Effector CD4-positive, alpha-beta T cell (primary cell): Measurements from ENCODE around the gene KCTD12.
"Not testable (repeated sequence)": the region's sequence is repeated elsewhere in the genome, so short reads cannot be mapped to it uniquely, and the experiment has no call there.

Experiments used
- DNase-seq: peaks from one replicate; pipeline ENCODE4 v3.0.0-alpha.2; 2020
- total RNA-seq: gene quantifications from one replicate; lab custom pipeline; 2026; lab: John Stamatoyannopoulos, UW

The KCTD12 gene
- total RNA-seq, result 13.7 reads per million, percentile 38 among the genes with 10 or more reads in this experiment

DNA sequence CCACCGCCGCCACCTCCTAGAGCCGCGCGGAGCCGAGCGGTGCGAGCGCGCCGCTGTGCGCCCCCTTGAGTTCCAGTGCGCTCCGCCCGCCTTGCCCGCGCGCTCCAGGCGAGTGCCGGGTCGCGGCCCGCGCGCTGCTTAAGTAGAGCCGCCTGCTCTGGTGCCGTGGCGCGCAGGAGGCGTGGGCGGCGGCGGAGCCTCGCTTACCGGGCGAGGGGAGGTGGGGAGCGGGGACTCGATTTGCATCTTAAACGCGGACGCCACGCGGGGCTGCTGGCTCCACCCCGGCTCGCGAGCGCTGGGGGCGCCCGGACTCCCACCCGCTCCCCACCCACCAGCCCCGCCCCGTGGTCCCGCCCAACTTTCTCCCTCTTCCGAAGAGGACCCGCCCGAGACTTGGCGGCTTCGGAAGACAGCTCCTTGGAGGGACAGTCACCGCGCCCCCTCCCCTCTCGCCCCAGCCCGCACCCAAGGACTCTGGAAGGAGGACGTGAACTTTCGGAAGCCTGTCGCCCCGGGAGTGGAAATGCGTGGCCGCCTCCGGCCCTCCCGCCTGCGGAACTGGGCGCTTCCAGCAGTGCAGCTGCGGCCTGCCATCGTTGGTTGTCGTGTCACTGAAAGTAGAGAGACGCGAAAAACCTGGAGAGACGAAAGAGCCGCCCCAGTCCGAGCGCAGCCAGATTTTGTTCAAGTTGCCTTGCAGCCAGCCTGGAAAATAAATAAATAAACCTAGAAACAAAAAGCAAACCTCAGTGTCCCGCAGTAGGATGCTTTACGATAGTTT, at the start of gene KCTD12:
Gene KCTD12, minus strand, starts transcription at position 114 of the 784 bp plus-strand sequence. CDS start 257 bp downstream, outside the sequence.
- peak; percentile 65 for DNase-seq

DNA sequence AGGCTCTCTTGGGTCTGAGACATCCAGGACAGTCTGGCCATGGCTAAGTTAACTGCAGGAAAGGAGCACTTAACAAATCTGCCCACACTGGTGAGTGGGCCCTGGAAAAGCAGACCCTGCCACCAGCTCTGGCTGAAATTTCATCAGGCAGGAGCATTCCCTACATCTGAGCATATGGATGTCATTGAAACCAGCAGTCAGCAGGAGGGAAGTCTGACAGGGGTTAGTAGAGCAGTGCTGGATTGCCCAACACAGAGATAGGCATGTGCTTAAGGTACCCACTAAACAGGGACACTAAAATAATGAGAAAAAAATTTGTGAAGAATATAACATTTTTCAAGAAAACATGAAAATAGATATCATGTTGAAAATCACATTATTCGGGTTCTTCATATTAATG, 48.5 kb upstream of the KCTD12 start:
- DNase-seq, result no peak

GRCh38 chr13:76932076-76932475, 45.9 kb upstream of the KCTD12 start:
- no peak for DNase-seq

GRCh38 chr13:76929851-76930374, 43.7 kb upstream of the KCTD12 start:
- DNase-seq, result no peak

DNA sequence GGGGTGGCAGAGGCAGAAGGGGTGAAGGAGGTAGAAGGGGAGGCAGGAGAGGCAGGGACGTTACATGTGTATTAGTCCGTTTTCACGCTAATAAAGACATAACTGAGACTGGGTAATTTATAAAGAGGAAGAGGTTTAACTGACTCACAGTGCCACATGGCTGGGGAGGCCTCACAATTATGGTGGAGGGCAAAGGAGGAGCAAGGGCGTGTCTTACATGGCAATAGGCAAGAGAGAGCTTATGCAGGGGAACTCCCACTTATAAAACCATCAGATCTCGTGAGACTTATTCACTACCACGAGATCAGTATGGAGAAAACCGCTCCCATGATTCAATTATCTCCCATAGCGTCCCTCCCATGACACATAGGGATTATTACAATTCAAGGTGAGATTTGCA, 43.1 kb upstream of the KCTD12 start:
- no peak for DNase-seq

DNA sequence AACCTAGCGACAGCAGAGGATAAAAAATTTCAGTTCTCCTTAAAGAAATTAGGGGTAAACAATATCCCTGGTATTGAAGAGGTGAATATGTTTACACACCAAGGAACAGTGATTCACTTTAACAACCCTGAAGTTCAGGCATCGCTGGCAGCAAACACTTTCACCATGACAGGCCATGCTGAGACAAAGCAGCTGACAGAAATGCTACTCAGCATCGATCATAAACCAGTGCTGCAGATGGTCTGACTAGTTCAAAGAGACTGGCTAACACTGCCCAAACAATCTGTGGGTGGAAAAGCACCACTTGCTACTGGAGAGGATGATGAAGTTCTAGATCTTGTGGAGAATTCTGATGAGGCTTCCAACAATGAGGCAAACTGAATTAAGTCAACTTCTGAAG, 42.3 kb upstream of the KCTD12 start:
- no peak for DNase-seq

GRCh38 chr13:76927955-76928354, 41.8 kb upstream of the KCTD12 start:
- no peak for DNase-seq

DNA sequence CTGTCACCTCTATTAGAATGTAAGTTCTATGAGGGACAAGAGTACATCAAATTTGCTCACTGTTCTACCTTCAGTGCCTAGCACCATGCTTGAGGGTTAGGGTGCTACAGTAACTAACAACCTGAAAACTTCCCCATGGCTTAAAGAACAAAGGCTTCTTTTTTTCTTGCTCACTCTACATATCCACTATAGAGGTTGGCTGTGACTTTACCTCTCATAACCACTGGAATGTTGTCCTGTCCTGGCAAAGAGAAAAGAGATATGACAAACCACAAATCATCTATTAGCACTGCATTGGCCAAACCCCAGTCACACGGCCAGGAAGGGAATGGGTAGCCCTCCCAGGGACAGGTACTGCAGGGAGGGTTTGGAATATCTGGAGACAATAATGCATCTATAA, 38.9 kb upstream of the KCTD12 start:
- DNase-seq, result no peak

DNA sequence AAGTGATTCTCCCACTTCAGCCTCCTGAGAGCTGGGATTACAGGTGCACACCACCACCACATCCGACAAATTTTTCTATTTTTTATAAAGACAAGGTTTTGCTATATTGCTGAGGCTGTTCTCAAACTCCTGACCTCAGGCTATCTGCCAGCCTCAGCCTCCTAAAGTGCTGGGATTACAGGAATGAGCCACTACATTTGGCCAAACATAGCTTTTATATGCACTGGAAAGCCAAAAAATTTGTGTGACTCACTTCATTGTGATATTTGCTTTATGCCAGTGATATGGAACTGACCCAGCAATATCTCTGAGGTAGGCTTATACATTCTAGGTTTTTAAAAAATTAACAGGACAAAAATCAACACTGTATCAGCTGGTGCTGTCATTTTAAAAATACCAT, 35.3 kb upstream of the KCTD12 start:
- no peak for DNase-seq

GRCh38 chr13:76917755-76918481, 31.7 kb upstream of the KCTD12 start:
- not testable (repeated sequence) for DNase-seq

- no peak for DNase-seq
Observed at GRCh38 chr13:76917095-76917494, 30.9 kb upstream of the KCTD12 start.

- DNase-seq, result no peak
Observed at GRCh38 chr13:76913898-76914297, 27.7 kb upstream of the KCTD12 start.

DNA sequence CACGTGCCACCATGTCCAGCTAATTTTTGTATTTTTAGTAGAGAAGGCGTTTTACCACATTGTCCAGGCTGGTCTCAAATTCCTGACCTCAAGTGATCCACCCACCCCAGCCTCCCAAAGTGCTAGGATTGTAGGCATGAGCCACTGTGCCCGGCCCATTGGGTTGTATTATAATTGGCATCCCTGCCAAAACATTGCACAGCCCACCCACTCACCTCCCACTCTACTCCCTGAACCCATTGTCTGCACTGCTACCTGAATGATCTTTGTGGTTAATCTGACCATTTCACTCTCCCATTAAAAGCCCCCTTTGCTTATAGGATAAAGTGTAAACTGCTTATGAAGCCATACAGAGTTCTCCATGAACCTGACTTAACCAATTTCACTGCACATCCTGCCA, 26.3 kb upstream of the KCTD12 start:
- no peak for DNase-seq

- DNase-seq, result no peak
Observed at GRCh38 chr13:76904507-76904906, 18.3 kb upstream of the KCTD12 start.

- DNase-seq, result peak; percentile 53
Observed at GRCh38 chr13:76903544-76904162, 17.4 kb upstream of the KCTD12 start.

DNA sequence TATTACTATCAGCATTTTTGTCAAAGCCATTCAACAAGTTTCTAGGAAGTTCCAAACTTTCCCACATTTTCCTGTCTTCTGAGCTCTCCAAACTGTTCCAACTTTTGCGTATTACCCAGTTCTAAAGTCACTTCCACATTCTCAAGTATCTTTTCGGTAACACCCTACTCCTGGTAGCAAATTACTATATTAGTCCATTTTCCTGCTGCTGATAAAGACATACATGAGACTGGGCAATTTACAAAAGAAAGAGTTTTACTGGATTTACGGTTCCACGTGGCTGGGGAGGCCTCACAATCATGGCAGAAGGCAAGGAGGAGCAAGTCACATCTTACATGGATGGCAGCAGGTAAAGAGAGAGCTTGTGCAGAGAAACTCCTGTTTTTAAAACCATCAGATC, 12.9 kb upstream of the KCTD12 start:
- DNase-seq, result not testable (repeated sequence)

DNA sequence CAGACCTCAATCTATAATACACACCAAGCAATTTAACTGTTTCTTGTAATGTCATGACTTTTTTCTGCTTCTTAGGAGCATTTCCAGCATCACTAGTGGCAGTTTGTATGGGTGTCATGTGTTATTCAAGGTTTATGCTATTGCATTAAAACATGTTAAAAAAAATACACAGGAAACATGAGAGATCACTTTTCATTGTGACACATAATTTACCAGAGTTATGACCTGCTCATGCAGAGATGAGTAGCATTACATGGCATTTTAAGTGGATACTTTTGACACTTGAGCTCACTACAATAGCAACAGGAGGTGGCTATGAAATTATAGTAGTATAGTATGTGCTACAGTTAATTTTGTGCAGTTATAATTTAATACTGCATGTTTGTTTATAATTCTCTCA, 11.0 kb upstream of the KCTD12 start:
- not testable (repeated sequence) for DNase-seq

DNA sequence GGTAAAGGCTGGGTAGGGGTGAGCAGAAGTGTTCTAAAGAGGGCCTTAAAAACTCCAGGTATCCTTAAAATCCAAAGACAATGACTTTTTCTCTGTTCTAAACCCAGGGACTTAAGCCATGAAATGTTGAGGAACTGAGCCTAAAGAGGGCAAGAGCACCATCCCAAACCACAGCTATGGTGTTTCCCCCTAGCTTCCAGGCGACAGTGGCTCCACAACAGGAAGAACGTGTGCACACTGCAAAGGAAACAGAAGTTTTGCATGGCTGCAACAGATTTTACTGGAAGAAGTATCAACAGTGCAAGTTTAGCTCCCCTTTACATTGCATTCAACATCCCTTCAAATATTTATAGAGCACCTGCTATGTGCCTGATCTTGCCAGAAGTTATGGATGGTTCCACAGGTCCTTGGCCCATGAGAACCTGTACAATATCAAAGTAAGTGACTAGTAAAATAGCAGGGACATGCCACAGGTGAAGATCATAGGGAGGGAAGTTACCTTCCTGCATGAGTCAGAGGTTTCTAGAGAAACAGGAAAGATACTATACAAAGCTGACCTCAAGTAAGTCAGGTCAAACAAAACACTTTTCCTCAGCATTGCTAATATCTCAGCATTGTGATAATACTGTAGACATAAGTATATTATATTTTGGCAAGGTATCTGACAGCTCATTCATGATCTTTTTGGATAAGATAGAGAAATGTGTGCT, 8.4 kb upstream of the KCTD12 start:
- no peak for DNase-seq

DNA sequence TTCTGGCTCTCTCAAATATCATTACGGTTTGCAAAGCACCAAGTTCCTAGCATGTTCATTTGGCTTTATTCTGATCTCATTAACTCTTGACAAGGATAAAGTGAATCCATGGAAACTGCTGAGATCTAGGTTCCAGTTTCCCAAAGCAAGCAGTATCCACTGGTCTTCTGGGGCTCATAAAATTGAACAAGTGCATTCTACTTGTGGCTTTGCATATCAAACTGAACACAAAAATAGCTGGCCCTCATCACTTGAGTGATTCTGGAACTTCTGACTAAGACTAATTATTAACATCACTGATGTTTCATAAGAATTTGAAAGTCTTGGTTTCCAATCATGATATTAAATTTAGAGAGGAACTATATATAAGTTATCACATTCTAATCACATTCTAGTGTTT, 6.3 kb upstream of the KCTD12 start:
- no peak for DNase-seq

GRCh38 chr13:76890021-76890420, 3.8 kb upstream of the KCTD12 start:
- no peak for DNase-seq

GRCh38 chr13:76889254-76889653, 3.0 kb upstream of the KCTD12 start:
- DNase-seq, result no peak

GRCh38 chr13:76888421-76888820, 2.2 kb upstream of the KCTD12 start:
- no peak for DNase-seq

DNA sequence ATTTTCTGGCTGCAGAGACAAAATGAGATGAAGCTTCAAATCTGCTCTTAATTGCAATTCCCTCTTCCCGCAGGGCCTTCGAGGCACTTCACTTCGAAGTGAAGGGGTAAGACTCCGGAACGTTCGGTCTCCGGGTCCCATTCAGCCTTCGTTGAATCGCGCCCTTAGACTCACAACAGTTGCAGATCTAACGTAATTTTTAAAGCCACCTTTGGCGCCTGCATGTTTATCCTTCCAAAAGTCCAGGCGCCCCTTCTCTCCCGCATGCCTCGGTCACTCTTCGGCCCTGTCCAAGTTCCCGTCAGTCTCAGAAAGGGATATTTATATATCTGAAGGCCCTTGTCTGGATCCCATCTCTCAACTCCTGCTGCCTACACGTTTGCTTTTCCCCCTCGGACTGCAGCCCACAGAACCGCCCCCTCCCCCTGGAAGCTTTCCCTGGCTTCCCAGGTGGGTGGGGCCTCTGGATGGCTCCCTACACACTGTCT, 915 bp upstream of the KCTD12 start:
- no peak for DNase-seq
